ENCODE results near the gene C8G.

Gene C8G

GRCh38 chr9:136955202-136955942, 10.3 kb downstream of the C8G start:
- no peak for DNase-seq

- no peak for DNase-seq
Observed at GRCh38 chr9:136955943-136956335, 10.9 kb downstream of the C8G start.

- no peak for DNase-seq
Observed at GRCh38 chr9:136956604-136957003, 11.6 kb downstream of the C8G start.

- no peak for DNase-seq
Observed at GRCh38 chr9:136957461-136957860, 12.4 kb downstream of the C8G start.

- DNase-seq: no peak
Observed at GRCh38 chr9:136957901-136958300, 12.9 kb downstream of the C8G start.

GRCh38 chr9:136958473-136958872, 13.4 kb downstream of the C8G start:
- DNase-seq: no peak

GRCh38 chr9:136958898-136959850, 14.1 kb downstream of the C8G start:
- DNase-seq: no peak

GRCh38 chr9:136960212-136960937, 15.3 kb downstream of the C8G start:
- DNase-seq: no peak

GRCh38 chr9:136960938-136961275, 15.9 kb downstream of the C8G start:
- DNase-seq: no peak

GRCh38 chr9:136961279-136962065, 16.4 kb downstream of the C8G start:
- DNase-seq: no peak

GRCh38 chr9:136962163-136962562, 17.1 kb downstream of the C8G start:
- DNase-seq: no peak

- DNase-seq: no peak
Observed at GRCh38 chr9:136962701-136963248, 17.7 kb downstream of the C8G start.

- DNase-seq: no peak
Observed at GRCh38 chr9:136963341-136963740, 18.3 kb downstream of the C8G start.

- no peak for DNase-seq
Observed at GRCh38 chr9:136963751-136964150, 18.7 kb downstream of the C8G start.

GRCh38 chr9:136964171-136964689, 19.2 kb downstream of the C8G start:
- DNase-seq: no peak

GRCh38 chr9:136964833-136965422, 19.9 kb downstream of the C8G start:
- no peak for DNase-seq

GRCh38 chr9:136965771-136966484, 20.9 kb downstream of the C8G start:
- no peak for DNase-seq

GRCh38 chr9:136968333-136969127, 23.5 kb downstream of the C8G start:
- DNase-seq: no peak

- DNase-seq: no peak
Observed at GRCh38 chr9:136969150-136969549, 24.1 kb downstream of the C8G start.

GRCh38 chr9:136969774-136970173, 24.7 kb downstream of the C8G start:
- no peak for DNase-seq

All from NCI-H446 (cell line).